GM21447 (cell line): ENCODE results near the gene NLRX1.
"Not testable (repeated sequence)": the region's sequence is repeated elsewhere in the genome, so short reads cannot be mapped to it uniquely, and the experiment has no call there.

ENCODE experiments used
- ATAC-seq: cut with Tn5 transposase; IDR thresholded peaks from one replicate; pipeline ENCODE4 v1.9.1; 2021; ENCODE audit not compliant: unreplicated experiment

NLRX1 gene

DNA sequence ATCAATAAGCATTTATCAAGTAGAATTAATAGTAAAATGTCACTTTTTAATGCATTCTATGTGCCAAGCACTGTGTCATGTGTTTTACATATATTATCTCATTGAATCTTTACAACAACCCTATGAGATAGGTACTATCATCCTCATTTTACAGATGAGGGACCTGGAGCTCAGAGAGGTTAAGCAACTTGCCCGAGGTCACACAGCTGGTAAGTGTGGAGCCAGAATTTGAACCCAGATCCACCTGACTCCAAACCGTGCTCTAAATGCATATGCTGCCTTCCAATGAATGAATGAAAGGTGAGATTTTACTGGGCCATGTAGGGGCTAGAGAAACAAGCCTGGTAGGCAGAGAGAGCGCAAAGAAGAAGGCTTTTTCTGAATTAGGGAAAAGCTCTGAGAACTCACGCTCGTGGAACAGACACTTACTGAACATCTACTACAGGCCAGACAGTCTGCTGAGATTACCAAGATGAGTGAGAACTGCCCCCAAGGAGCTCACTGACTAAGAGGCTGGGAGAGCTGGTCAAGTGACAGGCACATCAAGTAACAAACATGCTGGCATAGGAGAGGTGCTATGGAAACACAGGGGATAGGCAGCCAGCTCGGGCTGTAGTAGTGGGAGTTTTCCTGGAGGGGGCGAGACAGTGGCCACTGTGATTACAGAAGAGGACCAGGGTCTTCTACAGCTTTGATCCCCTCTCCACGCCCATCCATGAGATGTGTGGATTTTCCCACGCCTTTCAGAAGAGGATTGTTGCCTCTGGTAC lies 15.3 kb upstream of the NLRX1 start:
- no peak for ATAC-seq

DNA sequence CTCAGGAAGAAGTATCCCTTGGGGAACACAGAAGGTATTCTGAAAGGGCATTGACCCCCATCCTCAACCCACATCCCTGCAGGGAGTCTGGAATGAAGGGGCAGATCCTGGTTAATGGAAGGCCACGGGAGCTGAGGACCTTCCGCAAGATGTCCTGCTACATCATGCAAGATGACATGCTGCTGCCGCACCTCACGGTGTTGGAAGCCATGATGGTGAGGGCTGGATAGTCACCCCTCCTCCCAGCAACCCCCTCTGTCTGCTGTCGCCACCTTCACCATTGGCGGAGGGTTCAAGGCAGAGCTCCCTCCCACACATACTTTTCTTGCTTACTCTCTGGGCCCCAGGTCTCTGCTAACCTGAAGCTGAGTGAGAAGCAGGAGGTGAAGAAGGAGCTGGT lies 14.3 kb upstream of the NLRX1 start:
- no peak for ATAC-seq

DNA sequence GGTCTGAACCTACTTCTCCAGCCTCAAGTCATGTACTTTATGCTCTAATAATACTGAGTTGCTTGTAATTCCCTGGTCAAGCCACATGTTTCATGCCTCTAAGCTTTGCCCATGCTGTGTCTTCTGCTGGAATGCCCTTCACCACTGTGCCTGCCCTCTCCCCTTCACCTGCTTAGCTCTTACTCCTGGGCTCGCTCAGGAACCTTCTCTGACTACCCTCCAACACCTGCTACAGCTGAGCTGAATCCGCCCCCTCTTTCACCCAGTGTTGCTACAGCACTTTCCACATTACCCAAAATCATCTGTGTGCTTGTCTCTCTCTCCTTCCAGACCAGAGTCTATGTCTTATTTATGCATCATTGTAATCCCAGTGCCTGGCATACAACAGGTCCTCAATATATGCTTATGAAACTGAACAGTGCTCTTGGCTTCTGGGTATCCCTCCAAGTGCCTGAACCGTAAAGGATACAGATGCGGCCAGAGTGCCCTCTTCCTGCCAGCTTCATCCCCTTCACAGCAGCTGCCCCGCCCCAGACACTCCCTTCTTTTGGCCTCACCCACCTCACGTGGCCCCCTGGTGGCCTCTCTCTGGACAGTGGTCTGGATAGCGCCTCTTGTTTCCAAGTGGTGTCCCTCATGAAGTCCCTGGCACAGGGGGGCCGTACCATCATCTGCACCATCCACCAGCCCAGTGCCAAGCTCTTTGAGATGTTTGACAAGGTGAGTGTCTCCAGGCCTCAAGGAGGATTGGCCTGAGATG lies 12.6 kb upstream of the NLRX1 start:
- ATAC-seq = no peak

- no peak for ATAC-seq
These were observed 12.0 kb upstream of the NLRX1 start for GRCh38 chr11:119156496-119156895.

GRCh38 chr11:119157063-119157462 lies 11.5 kb upstream of the NLRX1 start:
- ATAC-seq = no peak

- ATAC-seq = no peak
These were observed 10.1 kb upstream of the NLRX1 start for GRCh38 chr11:119158467-119158866.

- ATAC-seq = no peak
These were observed 8.4 kb upstream of the NLRX1 start for GRCh38 chr11:119160151-119160550.

- no peak for ATAC-seq
These were observed 6.7 kb upstream of the NLRX1 start for GRCh38 chr11:119161871-119162270.

- ATAC-seq = no peak
These were observed 2.0 kb upstream of the NLRX1 start for GRCh38 chr11:119166368-119167076.

DNA sequence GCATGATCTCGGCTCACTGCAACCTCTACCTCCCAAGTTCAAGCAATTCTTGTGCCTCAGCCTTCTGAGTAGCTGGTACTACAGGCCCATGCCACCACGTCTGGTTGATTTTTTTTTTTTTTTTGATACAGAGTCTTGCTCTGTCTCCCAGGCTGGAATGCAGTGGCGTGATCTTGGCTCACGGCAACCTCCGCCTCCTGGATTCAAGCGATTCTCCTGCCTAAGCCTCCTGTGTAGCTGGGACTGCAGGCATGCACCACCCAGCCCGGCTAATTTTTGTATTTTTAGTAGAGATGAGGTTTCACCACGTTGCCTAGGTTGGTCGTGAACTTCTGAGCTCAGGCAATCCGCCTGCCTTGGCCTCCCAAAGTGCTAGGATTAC lies 1.5 kb upstream of the NLRX1 start:
- ATAC-seq = not testable (repeated sequence)

GRCh38 chr11:119167933-119168332 lies 592 bp upstream of the NLRX1 start:
- no peak for ATAC-seq

DNA sequence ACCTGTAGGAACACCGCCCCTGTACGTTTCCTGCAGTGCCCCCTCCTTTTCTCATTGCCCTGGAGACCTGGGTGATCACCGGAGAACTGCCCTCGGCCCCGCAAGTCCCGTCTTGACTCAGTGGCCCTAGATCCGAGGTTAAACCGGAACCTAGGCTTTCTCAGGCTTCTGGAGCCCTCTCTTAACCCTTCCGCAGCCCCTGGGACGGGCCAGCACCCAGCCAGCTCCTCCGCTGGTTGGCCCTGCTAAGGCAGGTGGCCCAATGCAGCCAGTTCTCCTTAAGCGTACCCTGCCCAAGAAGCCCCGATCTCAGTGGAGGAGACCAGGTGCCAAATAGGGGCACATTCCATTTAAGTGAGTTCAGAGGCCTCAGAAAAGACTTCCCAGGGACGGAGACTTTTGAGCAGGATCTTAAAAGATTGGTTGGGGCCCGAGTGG lies 776 bp downstream of the NLRX1 start:
- peak; percentile 24 for ATAC-seq

DNA sequence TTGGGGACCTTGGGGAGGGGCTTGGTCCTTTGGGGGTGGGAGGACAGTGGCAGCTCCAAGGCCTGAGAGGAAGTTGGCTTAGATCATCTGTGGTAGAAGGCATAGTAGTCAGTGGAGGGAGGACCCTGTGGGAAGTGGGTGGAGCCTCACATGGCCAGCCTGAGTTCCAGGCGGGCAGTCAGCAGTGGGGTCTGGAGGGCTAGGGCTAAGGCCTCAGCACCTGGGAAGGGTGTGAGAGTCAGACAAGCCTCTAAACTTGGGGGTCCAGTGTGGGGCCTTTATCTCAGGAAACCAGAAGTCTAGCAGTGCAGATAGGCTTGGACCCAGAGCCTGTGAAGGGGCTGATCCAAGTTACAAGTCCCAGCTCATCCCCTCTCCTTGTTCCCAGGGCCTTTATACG lies 4.0 kb downstream of the NLRX1 start:
- ATAC-seq = no peak

DNA sequence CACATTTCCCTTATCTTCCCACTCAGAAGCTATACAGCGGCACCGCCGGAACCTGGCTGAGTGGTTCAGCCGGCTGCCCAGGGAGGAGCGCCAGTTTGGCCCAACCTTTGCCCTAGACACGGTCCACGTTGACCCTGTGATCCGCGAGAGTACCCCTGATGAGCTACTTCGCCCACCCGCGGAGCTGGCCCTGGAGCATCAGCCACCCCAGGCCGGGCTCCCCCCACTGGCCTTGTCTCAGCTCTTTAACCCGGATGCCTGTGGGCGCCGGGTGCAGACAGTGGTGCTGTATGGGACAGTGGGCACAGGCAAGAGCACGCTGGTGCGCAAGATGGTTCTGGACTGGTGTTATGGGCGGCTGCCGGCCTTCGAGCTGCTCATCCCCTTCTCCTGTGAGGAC lies 4.9 kb downstream of the NLRX1 start:
- no peak for ATAC-seq

DNA sequence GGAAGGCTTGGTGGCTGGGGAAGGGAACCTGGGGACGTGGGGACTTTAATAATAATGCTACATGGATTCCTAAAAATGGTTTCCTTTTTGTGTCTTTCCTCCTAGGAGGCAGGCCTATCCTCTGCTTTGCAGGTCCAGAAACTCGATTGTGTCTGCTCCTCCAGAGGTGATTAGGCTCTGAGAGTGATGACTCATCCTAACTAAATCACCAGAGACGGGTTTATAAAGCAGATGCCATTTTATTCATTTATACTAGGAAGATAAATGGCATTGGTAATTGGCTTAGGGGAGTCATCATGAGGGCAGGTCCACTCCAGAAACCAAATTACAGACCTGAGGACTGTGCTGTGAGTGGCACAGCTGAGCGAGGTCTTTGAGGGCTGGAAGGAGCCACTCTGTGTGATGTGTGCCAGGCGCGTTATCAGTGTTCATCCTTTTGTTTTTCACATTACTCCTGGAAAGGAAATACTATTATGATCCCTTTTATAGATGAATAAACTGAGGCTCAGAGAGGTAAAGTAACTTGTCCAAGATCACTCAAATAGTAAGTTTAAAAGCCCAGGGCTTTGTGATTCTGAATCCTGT lies 7.1 kb downstream of the NLRX1 start:
- no peak for ATAC-seq

DNA sequence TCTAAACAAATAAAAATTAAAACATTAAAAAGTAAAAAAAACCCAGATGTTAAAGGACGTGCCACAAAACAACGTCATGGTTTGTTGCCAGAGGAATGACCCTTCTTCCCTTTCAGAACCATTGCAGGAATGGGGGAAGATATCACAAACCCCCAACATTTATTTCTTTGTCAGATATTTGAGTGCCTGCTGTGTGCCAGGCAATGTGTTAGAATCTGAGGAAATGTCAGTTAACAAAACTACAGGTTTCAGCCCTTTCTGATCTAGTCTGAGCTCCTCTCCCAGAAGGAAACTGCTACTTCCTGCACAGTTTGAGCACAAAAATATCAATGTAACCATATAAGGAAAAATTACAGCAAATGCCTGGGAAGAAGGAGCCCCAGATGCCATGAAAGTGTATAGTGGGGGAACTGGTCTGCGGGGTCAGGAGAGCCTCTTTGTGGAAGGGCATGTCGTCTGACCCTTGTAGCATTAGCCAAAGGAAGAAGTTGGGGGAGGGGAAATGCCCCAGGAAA lies 9.7 kb downstream of the NLRX1 start:
- ATAC-seq = no peak

DNA sequence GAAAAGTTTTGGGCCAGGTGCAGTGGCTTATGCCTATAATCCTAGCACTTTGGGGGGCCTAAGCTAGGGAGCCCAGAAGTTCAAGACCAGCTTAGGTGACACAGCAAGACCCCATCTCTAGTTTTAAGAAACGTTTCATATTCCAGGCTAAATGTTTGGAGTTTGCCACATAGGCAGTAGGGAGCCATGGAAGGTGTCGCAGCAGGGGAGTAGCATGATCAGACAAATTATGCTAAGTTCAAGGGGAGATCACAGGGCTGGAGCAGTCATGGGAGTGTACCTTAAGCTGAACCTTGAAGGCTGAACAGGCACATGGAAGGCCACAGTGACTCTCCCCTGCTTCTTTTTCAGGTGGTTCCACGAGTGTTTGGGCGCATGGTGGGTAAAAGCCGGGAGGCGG lies 10.8 kb downstream of the NLRX1 start:
- no peak for ATAC-seq

GRCh38 chr11:119179983-119180382 lies 11.5 kb downstream of the NLRX1 start:
- no peak for ATAC-seq

DNA sequence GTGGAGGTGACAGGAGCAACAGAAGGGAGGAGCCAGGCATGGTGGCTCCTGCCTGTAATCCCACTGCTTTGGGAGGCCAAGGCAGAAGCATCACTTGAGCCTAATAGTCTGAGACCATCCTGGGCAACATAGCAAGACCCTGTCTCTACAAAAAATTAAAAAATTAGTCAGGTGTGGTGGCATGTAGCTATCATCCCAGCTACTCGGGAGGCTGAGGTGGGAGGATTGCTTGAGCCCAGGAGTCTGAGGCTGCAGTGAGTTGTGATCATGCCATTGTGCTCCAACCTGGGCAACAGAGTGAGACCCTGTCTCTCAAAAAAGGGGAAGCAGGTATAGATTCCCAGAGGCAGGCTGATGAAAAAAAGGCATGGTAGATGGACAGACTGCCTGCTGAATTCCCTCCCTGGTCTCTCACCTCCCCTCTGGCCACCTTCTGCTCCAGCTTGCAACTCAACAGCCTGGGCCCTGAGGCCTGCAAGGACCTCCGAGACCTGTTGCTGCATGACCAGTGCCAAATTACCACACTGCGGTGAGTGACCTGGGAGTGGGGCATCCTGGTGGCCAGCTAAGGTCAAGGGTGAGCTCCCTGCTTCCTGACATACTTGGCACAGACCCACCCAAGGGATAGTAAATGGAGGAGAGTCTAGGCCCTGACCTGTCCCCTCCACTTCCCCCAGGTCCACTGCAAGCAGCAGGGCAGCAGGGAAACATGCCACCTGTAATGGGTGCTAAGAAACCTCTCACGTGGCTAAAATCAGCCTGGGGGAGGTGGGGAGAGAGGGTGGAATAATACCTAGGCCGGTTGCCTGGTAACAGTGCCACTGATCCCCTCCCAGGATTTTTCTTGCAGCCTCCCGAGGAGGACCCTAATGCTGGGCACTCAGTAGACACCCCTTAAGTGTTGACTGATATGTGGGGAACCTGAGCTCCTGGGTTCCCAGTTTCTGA lies 12.5 kb downstream of the NLRX1 start:
- ATAC-seq = no peak
